Peyer's patch (tissue), 4 donors: ENCODE results near the gene RBBP6.

Experiments used
- POLR2A ChIP-seq, 2 donors: fragments of 450-650 bp; IDR thresholded peaks; one replicate each; pipeline ENCODE4 v1.5.1; 2017; ENCODE audit warnings: antibody characterized with exemption in 2 of 2, mild to moderate bottlenecking in 2 of 2, moderate library complexity in 2 of 2
- TF ChIP-seq, protein P1 (sequence below), 6 experiments: fragments of 450-650 bp in 4 of 6; fragments of 200-600 bp in 2 of 6; sonication (generic) in 1 of 6; IDR thresholded peaks; one replicate each; pipeline ENCODE4 v1.5.1; 2017 to 2019; ENCODE audit warnings: antibody characterized with exemption in 6 of 6, mild to moderate bottlenecking in 3 of 6, moderate library complexity in 1 of 6

GRCh38 chr16:24612656-24613055 is 73.3 kb downstream of the RBBP6 start:
- TF ChIP-seq, protein P1, sequence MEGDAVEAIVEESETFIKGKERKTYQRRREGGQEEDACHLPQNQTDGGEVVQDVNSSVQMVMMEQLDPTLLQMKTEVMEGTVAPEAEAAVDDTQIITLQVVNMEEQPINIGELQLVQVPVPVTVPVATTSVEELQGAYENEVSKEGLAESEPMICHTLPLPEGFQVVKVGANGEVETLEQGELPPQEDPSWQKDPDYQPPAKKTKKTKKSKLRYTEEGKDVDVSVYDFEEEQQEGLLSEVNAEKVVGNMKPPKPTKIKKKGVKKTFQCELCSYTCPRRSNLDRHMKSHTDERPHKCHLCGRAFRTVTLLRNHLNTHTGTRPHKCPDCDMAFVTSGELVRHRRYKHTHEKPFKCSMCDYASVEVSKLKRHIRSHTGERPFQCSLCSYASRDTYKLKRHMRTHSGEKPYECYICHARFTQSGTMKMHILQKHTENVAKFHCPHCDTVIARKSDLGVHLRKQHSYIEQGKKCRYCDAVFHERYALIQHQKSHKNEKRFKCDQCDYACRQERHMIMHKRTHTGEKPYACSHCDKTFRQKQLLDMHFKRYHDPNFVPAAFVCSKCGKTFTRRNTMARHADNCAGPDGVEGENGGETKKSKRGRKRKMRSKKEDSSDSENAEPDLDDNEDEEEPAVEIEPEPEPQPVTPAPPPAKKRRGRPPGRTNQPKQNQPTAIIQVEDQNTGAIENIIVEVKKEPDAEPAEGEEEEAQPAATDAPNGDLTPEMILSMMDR (IDR thresholded peaks at IDR 0.05): no peak
- TF ChIP-seq POLR2A (IDR thresholded peaks at IDR 0.05): no peak
